ENCODE measurements around the gene KANSL3. TPM values are rescaled to one million over a fixed set of nuclear protein-coding genes. Genes with fewer than 3 reads are reported as not detected.

The KANSL3 gene
- total and polyA plus RNA-seq, 3 donors from 2014 or later: 78.7 to 108 (median 102) TPM

DNA sequence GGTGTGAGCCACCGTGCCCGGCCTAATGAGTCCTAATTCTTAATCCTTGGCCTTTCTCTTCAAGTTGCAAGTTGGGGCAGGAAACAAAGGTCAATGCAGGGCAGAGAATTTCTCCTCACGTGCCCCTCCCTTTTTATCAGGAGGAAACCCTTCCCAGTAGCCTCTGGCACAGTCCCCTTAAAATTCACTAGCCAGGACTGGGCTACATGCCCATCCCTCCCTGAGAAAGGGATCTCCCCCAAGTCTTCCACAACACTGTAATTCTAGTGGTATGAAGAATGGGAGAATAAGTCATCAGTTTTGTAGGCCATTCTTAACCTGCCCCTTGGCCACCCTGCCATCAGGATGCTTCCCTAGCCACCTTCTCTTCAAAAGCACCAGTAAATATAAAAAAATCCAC lies 59.4 kb downstream of the KANSL3 start:
- TF ChIP-seq, protein P1, sequence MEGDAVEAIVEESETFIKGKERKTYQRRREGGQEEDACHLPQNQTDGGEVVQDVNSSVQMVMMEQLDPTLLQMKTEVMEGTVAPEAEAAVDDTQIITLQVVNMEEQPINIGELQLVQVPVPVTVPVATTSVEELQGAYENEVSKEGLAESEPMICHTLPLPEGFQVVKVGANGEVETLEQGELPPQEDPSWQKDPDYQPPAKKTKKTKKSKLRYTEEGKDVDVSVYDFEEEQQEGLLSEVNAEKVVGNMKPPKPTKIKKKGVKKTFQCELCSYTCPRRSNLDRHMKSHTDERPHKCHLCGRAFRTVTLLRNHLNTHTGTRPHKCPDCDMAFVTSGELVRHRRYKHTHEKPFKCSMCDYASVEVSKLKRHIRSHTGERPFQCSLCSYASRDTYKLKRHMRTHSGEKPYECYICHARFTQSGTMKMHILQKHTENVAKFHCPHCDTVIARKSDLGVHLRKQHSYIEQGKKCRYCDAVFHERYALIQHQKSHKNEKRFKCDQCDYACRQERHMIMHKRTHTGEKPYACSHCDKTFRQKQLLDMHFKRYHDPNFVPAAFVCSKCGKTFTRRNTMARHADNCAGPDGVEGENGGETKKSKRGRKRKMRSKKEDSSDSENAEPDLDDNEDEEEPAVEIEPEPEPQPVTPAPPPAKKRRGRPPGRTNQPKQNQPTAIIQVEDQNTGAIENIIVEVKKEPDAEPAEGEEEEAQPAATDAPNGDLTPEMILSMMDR (IDR thresholded peaks at IDR 0.05): no peak
- TF ChIP-seq POLR2A (IDR thresholded peaks at IDR 0.05): no peak
- no peaks in the 10 kb centered on the region for H3K9me3 ChIP-seq
- H3K4me3 ChIP-seq: no peak overlapping the region
- no peaks in the 10 kb centered on the region for H3K36me3 ChIP-seq (ENCODE audit: low read depth, missing control alignments)
- WGBS, 2 donors: 82% methylated on average over 3 of the region's 3 CpGs
- DNase-seq: no peak
- no peak overlapping the region for H3K27ac ChIP-seq
- intact Hi-C loops (cut with DNase I; ENCODE audit: low total_unique reads): no loop called here
- H3K27me3 ChIP-seq: no peaks in the 10 kb centered on the region
- H3K4me1 ChIP-seq: no peaks in the 10 kb centered on the region

DNA sequence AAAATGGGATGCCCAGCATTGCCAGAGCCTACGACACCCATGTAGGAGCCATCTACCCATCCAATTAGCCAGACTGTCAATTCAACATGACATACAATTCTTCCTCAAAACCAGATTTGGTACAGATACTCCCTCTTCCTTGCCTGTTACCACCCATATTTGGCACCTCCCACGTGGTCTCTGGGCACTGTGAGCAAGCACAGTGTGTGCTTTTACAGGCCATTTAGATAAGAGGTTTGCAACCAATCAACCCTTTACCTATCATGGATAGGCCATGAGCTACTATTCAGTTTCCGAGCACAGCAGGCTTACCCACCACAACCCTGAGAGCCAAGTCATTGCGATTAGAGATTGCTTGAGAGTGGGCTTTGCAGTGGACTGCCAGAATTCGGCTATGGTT lies 60.6 kb downstream of the KANSL3 start:
- H3K4me1 ChIP-seq: no peaks in the 10 kb centered on the region
- H3K4me3 ChIP-seq: no peak overlapping the region
- intact Hi-C loops (cut with DNase I; ENCODE audit: low total_unique reads): no loop called here
- no peak overlapping the region for H3K27ac ChIP-seq
- no peaks in the 10 kb centered on the region for H3K9me3 ChIP-seq
- no peak for DNase-seq
- 49 to 67% methylated on average over 5 of the region's 5 CpGs for WGBS, 2 donors
- H3K36me3 ChIP-seq (ENCODE audit: low read depth, missing control alignments): no peaks in the 10 kb centered on the region
- TF ChIP-seq POLR2A (IDR thresholded peaks at IDR 0.05): no peak
- TF ChIP-seq, protein P1 (IDR thresholded peaks at IDR 0.05): no peak
- no peaks in the 10 kb centered on the region for H3K27me3 ChIP-seq

DNA sequence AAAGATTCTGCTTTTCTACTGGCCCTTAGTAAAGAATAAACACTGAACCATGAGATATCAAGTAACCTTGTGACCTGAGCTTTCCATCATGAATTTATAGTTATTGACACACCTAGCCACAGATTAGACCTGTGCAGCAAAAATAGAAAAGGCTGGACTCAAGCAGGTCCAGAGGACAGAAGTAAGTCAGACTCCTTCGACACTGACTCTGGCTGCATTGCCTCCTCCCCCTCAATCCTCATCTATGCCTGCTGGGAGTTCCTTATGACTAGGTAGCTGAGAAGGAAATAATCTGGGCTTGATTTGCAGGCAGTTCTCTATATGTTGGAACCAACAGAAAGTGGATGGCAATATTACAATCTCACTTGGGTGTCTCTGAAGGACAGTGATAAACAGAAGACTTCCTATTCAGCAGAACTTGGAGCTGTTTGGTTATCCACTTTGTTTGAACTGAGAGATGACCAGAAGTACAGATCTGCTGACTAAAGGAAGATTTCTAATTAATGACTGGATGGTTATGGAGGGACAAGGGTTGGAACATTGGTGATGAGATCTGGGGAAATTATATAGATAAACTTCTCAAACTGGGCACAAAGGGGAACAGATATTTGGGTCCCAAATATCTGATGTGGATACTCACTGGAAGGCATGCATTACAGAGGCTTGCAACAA lies 62.2 kb downstream of the KANSL3 start:
- H3K9me3 ChIP-seq: no peaks in the 10 kb centered on the region
- H3K36me3 ChIP-seq (ENCODE audit: low read depth, missing control alignments): no peaks in the 10 kb centered on the region
- no peak for TF ChIP-seq POLR2A (IDR thresholded peaks at IDR 0.05)
- TF ChIP-seq, protein P1 (IDR thresholded peaks at IDR 0.05): no peak
- no peak overlapping the region for H3K4me3 ChIP-seq
- H3K27me3 ChIP-seq: no peaks in the 10 kb centered on the region
- no peak for DNase-seq
- 70 to 76% methylated on average over 1 of the region's 1 CpG for WGBS, 2 donors
- H3K27ac ChIP-seq: no peak overlapping the region
- intact Hi-C loops (cut with DNase I; ENCODE audit: low total_unique reads): no loop called here
- no peaks in the 10 kb centered on the region for H3K4me1 ChIP-seq

DNA sequence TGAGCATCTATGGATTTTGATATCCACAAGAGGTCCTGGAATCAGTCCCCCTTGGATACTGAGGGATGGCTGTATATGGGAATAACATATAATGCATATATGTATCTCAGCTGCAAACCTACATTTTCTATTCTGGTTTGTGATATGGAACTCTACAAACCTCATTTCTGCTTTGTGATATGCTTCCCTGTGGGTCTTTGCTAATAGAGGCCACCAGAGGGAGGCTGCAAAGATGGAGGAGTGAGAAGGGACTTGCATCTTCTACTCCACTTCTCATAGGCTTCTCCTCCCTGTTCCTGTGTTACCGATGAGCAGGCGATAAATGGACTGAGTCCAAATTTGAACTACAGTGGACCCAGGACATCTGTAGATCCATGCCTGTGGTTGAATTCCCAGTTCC lies 63.7 kb downstream of the KANSL3 start:
- Histone ChIP-seq H3K9me3 (no peaks in the 10 kb centered on the region), H3K4me3 (no peak overlapping the region), H3K36me3 (ENCODE audit: low read depth, missing control alignments) (no peaks in the 10 kb centered on the region), H3K4me1 (no peaks in the 10 kb centered on the region), H3K27me3 (no peaks in the 10 kb centered on the region), H3K27ac (no peak overlapping the region)
- intact Hi-C loops (cut with DNase I; ENCODE audit: low total_unique reads): no loop called here
- no peak for TF ChIP-seq POLR2A (IDR thresholded peaks at IDR 0.05)
- TF ChIP-seq, protein P1 (IDR thresholded peaks at IDR 0.05): no peak
- 83 to 95% methylated on average over 2 of the region's 2 CpGs for WGBS, 2 donors
- no peak for DNase-seq

DNA sequence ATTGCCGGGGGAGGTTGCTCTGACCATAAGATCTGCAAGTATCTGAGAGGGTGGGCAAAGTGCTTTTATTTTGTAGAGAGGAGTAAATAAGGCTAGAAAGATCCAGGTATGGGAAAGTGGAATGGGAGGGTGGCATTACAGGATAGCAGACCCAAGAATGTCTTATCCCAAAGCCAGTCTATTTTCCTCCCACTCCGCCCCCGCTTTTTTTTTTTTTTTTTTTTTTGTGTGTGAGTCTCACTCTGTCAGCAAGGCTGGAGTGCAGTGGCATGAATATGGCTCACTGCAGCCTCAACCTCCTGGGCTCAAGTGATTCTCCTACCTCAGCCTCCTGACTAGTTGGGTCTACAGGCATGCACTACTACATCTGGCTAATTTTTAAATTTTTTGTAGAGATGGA lies 70.0 kb downstream of the KANSL3 start:
- Histone ChIP-seq H3K4me3 (no peak overlapping the region), H3K9me3 (no peaks in the 10 kb centered on the region), H3K36me3 (ENCODE audit: low read depth, missing control alignments) (no peaks in the 10 kb centered on the region), H3K4me1 (no peaks in the 10 kb centered on the region), H3K27ac (no peak overlapping the region), H3K27me3 (no peaks in the 10 kb centered on the region)
- TF ChIP-seq POLR2A (IDR thresholded peaks at IDR 0.05): no peak
- TF ChIP-seq, protein P1 (IDR thresholded peaks at IDR 0.05): no peak
- no peak for DNase-seq
- intact Hi-C loops (cut with DNase I; ENCODE audit: low total_unique reads): no loop called here
- WGBS, 2 donors: 81 to 86% methylated on average over 3 of the region's 3 CpGs

Data from testis (tissue), 3 donors.